CD4-positive, alpha-beta T cell treated with Interleukin-4 for 4 hours (primary cell): ENCODE measurements around the gene ABLIM3.

Experiments used
- DNase-seq: peaks from one replicate; pipeline ENCODE4 v3.0.0-alpha.2; 2020

The ABLIM3 gene

DNA sequence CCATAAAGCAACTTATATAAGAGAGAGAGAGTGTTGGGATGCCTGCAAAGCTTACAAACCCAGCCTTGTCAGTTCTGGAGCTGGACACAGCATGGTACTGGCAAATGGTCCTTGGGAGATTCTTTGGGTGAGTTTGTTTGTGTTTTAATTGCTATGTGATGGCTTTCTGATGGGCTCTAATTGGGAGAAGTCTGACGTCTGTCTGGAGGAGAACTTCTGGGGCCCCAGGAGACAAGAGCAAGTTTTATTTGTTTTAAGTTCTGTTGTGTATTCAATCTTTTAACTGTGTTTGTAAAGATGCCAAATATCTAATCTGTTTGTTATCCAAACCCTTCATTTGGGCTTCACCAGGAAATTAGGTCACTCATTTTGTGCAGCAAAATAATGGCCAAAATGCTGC, 80.0 kb downstream of the ABLIM3 start:
- DNase-seq = no peak

DNA sequence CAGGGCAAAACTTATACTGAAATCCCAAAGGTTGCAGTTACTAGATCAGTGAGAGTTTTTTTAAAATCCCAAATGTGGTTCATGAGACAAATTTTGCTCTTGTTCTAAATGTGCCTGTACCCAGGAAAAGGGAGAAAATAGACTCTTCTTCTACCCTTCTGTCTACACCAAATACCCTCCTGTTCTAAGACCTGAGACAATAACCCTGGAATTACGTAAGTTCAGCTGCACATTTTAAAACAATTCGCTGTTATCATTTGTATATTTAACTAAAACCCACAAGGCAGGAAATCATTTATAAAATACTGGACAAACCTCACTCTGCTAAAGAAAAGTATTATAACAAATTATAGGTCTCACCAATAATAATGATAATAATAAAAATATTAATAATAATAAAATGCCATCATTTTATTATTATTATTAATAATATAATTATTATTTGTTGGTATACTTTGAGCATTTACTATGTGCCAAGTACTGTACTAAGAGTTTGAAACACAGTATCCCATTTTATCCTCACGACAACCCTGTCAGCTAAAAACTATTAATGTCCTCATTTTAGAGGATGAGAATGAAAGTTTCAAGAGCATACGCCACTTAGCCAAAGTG, 80.5 kb downstream of the ABLIM3 start:
- DNase-seq = no peak

DNA sequence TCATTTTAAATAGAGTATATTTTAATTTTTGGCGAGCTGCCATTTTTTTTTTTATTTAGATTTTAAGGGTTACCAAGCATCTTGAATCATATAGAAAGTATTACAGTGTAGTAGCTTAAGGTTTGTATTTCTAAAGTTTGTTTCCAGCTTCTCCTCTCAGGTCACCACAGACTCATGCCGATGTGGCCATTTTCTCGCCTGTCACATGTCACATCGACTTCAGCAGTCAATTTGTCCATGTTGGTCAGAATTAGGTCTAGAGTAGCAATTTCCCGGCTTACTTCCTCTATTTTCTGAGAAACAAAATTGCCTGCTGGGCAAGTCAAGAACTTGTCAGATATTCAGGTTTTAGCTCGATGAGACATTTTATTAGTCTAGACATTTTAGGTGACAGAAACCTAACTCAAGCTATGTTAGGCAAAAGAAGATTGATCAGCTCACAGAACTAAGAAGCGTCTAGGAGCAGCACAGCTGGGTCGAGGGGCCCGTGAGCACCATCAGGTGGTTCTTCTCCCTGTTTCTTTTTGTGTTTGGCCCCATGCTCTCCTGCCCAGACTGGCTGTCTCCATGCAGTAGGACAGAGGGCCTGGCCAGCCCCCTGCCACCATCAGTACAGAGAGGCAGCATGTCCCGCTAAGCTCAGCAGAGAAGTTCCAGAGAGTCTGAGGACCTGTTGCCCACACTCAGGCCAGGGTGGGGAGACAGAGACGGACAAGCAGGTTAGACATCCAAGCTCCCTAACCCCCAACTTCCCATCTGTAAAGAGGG, 82.0 kb downstream of the ABLIM3 start:
- DNase-seq = no peak

DNA sequence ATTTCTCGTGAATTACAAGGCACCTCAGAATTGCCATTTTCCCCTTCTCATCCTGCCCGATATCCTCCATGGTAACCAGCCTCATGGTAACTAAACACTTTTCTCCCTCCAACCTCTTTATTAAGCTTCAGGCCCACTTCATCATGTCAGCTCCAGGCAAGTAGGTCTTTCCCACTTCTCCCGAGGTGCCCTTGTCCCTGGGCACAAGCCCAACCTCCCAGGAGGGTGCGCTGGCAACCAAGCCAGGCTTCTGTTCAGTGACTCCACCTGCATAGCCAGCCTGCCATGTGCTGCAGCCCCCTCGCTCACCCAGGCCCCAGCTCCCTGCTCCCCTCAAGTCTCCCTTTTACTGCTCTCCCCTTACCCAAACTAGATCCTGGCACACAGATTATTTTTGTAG, 83.0 kb downstream of the ABLIM3 start:
- DNase-seq = no peak

DNA sequence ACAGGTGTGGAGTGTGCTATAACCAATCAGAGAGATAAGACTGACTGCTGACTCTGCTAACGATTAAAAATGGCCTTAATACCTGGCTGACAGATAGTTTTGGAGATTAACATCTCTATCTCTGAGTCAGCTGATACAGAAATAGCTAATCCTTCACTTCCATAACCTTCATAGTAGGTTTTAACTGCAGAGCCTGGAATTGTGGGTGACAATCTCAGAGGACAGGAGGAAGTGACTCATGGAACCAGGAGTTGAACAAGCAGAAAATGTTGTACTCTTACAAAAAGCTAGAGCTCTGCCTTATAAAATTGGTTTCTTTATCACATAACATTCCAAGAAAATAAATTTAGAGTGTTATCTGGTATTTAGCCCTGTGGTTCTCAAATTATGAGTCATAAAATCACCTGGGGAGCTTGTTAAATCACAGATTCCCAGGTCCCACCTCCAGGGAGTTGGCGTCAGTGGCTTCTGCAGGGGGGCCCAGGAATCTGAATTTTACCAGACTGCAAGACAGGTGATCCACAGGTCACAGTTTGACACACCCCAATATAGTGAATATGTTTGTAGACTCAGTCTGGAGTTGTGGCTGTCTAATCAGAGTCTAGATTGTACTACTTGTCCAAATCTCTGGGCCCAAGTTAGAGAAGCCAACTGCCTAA, 86.0 kb downstream of the ABLIM3 start:
- no peak for DNase-seq

DNA sequence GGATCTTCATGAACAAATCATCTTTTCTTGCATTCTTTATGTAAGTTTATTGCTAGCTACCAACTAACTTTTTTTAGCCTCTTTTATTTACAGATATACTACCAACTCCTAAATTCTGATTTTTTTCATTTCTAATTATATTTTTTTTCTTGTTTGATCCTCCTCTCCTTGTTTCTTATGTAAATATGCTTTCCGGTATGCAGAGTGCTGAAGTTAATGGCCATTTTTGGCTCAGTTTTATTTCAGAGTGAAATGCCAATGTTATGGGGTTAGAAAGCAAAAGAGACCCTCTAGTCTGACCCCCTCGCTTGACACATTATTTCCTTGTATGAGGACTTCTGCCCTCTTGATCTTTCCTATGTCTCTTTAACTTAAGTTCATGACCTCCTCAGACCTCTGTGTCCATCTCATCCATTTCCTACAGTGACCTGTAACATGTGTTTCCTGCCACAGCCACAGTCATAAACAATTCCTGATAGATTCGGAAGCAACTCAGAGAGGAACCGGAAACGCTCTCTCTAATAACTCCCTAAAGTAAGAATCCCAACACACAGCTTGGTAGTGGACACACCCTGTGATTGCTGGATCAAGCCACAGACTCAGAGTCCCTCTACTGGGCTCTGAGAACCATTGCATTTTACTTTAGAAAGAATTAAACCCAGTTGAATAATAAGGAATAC, 87.5 kb downstream of the ABLIM3 start:
- DNase-seq = no peak

DNA sequence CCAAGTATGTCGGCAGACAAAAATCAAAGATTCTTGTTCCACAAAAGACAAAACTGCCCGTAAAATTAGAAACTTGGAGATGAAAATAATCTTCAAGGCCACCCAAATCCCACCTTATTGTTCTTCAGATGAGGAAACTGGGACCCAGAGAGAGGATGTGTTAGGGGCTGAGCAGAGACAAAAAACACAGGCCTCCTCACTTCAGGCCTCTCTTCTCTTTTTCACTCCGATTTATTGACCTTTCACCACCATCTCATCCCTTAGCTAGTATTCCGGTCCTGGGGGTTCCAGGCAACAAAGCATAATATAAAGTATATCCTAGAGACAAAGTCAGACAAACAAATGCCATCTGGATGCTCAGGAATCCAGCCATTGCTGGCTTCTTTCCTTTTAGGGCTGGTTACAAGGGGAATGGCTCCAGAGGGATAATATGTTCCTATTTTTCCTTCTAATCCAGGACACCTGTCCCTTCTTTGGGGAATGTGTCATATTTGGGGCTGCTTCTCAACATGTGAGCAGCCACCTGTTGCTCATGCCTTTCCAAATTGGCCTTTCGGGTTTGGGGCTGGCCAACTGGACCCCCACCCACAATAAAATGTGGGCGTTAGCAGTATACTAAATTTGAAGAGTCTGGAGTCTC, 88.1 kb downstream of the ABLIM3 start:
- DNase-seq = no peak

DNA sequence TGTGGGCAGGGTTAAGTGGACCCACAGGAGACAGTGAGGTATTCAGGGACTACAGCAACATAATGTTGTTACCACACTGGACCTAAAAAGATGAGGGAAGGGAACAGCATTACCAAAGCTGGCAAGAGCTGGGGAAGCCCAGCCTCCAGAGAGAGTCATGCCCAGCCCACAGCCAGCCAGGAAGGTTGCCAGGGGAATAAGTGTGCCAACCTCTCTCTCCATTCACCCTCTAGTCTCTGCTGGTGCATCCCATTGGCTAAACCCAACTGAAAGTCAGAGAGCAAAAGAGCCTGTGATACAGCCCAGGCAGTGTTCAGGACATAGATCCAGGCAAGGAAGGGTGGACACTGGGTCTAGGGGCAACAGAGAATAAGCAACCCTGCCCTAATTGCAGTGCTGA, 94.5 kb downstream of the ABLIM3 start:
- no peak for DNase-seq

DNA sequence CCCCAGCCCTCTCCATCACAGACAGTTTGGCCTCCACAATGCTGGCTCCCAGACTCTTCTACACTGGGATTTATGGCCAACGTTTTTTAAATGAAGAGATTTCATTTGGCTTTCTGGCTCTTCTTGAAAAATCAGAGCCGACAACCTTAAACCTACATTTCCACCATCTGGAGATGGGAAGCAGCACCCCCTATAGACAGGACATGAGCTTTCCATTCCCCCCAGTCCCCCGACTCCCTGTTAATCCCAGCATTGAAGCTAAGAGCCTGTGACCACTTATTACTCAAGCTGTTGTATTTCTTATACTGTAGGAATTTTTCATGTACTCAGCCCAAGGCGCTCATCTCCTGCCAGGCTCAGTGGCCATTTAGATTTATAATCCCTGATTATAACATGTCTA, 96.4 kb downstream of the ABLIM3 start:
- no peak for DNase-seq

DNA sequence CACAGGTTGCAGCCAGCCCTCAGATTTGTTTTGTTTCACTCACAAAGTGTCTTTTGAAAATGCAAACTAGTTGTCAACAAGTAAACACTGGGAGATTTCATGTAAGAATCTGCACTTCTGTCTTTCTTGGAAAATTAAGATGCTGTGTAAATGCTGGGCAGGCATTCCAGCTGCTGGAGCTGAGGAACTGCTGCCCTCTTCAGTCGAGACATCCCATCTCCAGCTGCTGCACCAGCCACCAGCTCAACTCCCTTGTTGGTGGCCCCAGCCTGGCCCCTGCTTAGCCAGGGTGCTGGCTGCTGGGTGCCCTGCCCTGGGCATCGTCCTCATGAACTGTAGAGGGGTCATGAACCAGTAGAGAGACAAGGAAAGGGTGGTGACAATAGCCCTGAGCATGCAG, 97.2 kb downstream of the ABLIM3 start:
- DNase-seq = no peak

DNA sequence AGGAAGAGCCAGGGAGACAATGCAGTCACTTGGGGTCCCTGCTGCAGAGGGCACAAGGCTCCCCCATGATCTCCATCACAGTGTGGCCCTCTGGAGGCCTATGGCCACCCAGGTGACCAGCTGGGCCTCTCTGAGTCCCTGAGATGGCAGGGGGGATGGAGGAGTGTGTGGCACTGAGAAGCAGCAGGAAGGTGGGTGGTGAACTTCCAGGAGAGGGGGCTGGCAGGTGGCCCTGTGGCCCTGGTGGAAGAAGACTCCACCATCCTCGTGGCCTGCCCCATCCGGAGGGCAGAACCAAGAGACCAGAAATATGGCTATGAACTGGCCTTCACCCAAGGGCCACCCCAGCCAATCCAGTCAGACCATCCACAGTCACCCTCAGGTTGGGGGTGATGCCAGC, 98.6 kb downstream of the ABLIM3 start:
- DNase-seq = no peak

DNA sequence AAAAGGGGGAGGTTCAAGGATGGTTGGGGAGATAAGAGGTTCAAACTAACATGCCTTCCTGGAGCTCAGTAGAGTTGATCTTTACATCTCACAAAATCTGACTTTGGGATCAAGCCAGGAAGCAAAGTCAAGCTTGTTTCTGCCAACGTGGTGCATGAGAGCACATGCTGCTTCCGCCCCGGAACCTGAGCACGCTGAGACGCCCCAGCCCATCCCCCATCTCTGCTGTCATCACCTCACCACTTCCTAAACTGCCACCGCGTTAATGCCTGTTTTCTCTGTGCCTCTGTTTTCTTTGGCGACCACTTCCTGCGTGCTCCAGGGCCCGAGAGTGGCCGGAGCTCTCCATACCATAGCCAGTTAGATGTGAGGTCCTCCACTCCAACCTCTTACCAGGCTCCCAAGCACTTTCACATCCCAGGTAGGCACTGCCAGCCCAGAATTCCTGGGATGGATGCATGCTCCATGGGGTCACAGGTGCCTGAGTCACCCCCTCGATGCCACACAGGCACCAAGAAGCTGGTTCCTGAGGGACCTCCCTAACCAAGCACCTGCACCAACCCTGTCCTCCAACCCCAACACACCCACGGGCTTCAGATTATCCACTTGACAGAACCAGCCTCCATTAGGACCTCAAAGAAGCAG, 99.2 kb downstream of the ABLIM3 start:
- peak; percentile 47 for DNase-seq

DNA sequence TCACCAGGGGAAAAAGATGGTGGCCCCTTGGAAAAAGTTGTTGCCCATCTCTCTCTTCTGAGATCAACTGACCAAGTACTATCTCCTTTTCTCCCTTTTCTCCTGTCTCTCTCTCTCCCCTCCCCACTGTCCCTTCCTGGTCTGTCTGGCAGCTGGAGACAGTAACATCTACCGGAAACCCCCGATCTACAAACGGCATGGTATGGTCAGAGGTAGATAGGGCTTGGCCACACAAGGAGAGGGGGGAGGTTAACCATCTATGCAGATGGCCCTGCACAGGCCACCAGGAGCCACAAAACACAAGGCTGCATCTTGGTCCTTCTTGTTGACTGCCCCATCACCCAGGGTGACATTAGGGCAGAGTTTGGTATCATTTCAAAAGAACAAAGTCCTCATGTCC, 101.0 kb downstream of the ABLIM3 start:
- DNase-seq = no peak

DNA sequence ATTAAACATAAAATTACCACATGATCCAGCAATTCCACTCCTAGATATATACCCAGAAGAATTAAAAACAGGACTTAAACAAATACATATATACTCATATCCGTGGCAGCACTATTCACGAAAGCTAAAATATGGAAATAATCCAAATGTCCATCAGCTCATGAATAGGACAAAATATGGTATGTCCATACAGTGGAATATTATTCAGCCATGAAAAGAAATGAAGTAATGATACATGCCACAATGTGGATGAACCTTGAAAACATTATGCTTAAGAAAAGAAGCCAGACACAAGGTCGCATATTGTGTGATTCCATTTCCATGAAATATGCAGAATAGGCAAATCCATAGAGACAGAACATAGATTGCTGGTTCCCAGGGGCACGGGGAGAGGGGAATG, 105.6 kb downstream of the ABLIM3 start:
- no peak for DNase-seq

DNA sequence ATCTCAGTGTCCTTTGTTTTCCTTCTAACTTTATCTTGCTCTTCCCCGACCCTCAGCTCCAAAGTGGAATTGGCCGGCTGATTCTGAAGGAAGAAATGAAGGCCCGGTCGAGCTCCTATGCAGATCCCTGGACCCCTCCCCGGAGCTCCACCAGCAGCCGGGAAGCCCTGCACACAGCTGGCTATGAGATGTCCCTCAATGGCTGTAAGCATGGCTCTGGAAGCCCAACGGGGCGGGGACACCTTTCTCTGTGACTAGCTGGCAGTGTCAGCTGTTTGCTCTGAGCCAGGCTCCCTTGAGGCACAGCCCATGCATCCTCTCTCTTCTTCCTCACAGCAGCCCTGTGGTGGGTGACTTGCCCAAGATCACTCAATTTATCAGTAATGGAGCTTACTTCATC, 106.4 kb downstream of the ABLIM3 start:
- no peak for DNase-seq

DNA sequence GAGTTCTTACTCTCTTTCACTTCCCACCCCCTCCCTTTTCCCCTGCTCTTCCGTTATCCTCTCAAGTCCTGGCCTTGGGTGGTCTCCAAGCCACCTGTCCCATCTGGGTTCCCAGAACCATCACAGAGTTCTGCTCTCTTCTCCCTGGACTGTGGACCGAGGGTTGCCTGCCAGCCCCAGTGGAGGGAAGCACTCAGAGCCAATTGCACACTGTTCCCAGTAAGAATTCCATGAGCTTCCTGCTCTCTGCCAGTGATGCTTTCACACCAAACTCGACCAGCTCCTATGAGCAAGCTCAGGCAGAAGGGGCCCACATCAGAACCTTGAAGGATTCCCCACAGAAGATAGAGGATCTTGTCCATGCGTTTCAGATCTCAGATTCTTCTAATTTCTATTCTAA, 110.3 kb downstream of the ABLIM3 start:
- no peak for DNase-seq

DNA sequence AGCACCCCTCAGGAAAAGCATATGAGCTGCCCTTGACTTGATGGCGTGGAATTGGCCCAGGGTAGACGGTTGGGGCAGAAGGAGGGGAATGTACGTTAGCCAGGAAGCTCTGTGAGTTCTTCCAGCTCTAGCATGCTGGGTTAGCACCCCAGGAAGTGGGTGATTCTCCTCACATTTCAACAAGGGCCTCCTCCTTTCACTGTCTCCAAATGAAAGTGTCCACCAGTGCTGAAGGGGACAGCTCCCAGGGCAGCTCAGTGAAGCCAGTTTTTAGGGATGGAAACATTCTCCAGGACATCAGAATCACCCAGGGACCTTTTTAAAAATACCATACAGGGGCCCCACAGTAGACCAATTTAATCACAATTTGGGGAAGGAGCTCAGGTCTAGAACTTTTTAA, 113.2 kb downstream of the ABLIM3 start:
- DNase-seq = no peak

DNA sequence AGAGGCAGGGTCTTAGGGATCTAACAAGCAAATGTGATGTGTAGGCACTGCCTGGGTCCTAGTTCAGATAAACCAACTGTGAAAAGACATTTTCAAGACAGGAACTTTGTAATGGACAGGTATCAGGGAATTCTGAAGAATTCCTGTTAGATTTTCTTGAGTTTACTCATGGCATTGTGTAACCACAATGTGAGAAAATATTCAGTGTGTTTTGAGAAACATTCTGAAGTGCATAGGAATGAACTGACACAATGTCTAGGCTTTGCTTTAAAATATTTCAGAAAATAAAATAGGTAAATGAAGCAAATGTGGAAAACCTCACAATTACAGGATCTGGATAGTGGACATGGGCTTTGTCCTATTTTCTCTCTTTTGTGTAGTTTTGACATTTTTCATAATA, 115.2 kb downstream of the ABLIM3 start:
- DNase-seq = no peak

DNA sequence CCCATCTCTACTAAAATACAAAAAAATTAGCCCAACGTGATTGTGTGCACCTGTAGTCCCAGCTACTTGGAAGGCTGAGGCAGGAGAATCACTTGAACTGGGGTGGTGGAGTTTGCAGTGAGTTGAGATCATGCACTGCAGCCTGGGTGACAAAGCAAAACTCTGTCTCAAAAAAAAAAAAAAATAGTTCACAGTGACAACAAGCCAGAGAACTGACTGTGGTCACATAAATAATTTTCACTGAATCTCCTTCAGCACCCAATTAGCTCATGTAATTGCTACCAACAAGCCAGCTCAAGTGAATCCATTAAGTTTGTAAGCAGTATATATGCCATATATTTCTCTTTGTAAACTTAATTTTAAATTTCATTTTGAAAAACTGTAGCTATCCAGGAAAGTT, 115.8 kb downstream of the ABLIM3 start:
- no peak for DNase-seq

DNA sequence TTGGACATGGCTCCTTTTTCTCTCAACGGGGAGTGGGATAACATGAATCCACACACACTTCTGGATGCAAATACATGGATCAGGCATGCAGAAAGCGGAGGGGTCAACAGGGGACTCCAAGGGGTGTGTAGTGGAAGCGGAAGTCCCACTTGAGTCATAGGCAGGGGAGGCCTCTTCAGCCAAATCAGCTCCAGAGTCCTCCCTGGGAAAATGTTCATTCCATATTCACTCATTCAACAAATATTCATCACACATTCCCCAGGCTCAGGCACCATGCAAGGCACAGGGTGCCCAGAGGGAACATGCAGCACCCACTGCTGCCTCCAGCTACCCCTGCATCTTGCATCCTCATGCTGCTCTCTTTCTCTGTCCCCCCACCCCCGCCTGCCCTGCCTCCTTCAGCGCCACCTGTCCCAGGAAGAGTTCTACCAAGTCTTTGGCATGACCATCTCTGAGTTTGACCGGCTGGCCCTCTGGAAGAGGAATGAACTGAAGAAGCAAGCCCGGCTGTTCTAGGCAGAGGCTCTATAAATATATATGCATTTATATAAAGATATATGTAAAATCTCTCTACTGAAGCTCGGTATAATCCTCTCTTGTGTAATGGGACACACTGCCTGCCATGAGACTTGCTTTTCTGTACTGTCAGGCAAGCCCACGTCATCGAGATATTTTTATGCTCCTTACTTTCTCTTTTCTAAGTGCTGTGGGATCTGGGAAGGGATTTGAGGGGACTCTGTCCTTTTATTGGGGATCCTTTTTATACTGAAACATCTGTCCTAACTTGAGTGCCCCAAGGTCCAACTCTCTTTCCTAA, 116.8 kb downstream of the ABLIM3 start:
- DNase-seq = no peak

DNA sequence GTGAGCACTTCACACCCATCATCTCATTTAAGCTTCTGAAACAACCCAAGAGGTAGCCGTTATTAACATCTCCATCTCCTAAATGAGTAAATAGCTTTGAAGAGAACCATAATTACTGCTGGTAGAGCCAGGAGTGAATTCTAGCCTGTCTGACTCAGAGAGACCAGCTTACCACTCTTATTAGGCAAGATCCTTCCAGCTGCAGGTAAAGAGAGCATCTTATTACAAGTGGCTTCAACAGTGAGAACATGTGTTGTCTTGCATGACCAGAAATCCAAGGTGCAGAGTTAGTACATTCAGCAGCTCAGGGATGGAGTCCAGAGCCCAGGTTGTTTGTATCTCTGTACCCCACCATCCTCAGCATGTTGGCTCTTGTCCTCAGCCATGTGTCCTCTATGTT, 119.5 kb downstream of the ABLIM3 start:
- DNase-seq = no peak

DNA sequence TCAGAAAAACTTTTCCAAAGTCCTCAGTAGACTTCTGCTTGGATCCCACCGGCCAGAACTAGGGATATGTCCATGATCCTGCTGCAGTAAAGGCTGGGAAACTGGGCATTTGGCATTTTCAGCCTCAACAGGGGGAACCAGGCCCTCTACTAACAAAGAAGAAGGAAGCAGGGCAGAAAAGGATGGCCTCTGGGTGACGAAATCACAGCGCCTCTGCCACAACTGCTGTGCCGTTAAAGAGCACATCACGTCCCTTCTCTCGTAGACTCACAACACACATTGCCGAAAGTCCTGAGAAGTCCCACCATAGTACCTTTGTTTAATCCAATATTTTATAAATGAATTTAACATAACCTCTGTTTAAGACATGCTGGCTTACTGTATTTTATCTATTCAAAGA, 120.0 kb downstream of the ABLIM3 start:
- DNase-seq = no peak
